ENCODE results near the gene TPM2. TPM values are rescaled to one million over a fixed set of nuclear protein-coding genes. Genes with fewer than 3 reads are reported as not detected.
A peak's percentile ranks its signal among the peaks of the same experiment; 100 is the strongest.

The TPM2 gene
- total and polyA plus RNA-seq, 7 donors = 6,047 to 16,334 (median 9,199) TPM

- TF ChIP-seq CTCF (IDR thresholded peaks at IDR 0.05) = no peak
- peaks cover 30 to 100% of the 10 kb centered on the region in 2 donors for H3K36me3 ChIP-seq (ENCODE audit: insufficient read depth in 1 of 2, low read depth in 1 of 2)
- no peak overlapping the region for H3K27ac ChIP-seq
- H3K4me1 ChIP-seq = no peaks in the 10 kb centered on the region
- H3K27me3 ChIP-seq (ENCODE audit: insufficient read depth in 3 of 3, low read length in 2 of 3) = no peaks in the 10 kb centered on the region
- H3K9me3 ChIP-seq = no peaks in the 10 kb centered on the region
- ATAC-seq (no peak), DNase-seq (no peak)
- intact Hi-C loops (cut with DNase I) = loop anchor here in 1 of 2 donors (10.0 kb wide), 1 partner anchor 299 kb away; no protein-coding TSS in a partner anchor
- no peak overlapping the region for H3K4me3 ChIP-seq
- 91 to 94% (median 92%) methylated on average over 24 to 26 of the region's 26 CpGs for WGBS, 3 donors
Observed at GRCh38 chr9:35703906-35704672, 14.4 kb upstream of the TPM2 start.

DNA sequence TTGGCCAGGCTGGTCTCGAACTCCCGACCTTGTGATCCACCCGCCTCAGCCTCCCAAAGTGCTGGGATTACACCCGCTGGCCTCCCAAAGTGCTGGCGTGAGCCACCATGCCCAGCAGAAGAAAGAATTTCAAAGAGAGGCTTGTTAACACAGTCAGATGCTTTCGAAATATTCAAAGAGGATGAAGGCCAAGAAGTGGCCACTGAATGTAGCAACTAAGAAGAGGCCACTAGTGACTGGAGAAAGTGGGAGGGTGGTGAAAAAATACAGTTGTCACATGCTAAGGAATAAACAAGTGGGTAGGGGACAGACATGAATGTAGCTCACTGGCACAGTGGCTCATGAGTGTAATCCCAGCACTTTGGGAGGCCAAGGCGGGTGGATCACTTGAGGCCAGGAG lies 13.0 kb upstream of the TPM2 start:
- intact Hi-C loops (cut with DNase I) = loop anchor here in 1 of 2 donors (10.0 kb wide), 1 partner anchor 298 kb away; no protein-coding TSS in a partner anchor
- no peak for TF ChIP-seq CTCF (IDR thresholded peaks at IDR 0.05)
- H3K36me3 ChIP-seq (ENCODE audit: insufficient read depth in 1 of 2, low read depth in 1 of 2) = peaks cover 36 to 100% of the 10 kb centered on the region in 2 donors
- no peaks in the 10 kb centered on the region for H3K27me3 ChIP-seq (ENCODE audit: insufficient read depth in 3 of 3, low read length in 2 of 3)
- H3K9me3 ChIP-seq = no peaks in the 10 kb centered on the region
- no peak for ATAC-seq
- whole genome bisulfite sequencing, 3 donors = 93 to 99% (median 96%) methylated on average over 7 of the region's 7 CpGs
- H3K27ac ChIP-seq = no peak overlapping the region
- H3K4me3 ChIP-seq = no peak overlapping the region
- DNase-seq = peak in 1 of 2 donors; percentile 4
- H3K4me1 ChIP-seq = no peaks in the 10 kb centered on the region

DNA sequence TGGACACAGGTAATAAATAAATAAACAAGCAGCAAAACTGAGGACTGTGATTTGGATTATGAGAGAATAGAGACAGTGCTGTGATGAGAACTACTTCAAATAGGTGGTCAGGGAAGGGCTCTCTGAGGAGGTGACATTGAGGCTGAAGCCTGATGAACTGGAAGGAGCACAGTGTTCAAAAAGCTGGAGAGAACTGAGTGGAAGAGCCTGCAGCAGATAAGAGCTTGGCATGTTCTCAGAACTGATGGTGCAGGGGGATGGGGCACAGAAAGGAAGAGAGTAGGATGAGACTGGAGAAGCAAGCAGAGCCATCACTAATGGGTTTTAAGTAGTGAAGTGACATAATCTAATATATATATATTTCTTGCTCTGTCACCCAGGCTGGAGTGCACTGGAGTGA lies 11.2 kb upstream of the TPM2 start:
- H3K36me3 ChIP-seq (ENCODE audit: insufficient read depth in 1 of 2, low read depth in 1 of 2) = peaks cover 26 to 100% of the 10 kb centered on the region in 2 donors
- no peak for TF ChIP-seq CTCF (IDR thresholded peaks at IDR 0.05)
- H3K27me3 ChIP-seq (ENCODE audit: insufficient read depth in 3 of 3, low read length in 2 of 3) = no peaks in the 10 kb centered on the region
- no peaks in the 10 kb centered on the region for H3K9me3 ChIP-seq
- DNase-seq = no peak
- H3K4me3 ChIP-seq = no peak overlapping the region
- peaks cover 3% of the 10 kb centered on the region for H3K4me1 ChIP-seq
- intact Hi-C loops (cut with DNase I) = loop anchor here in 1 of 2 donors (10.0 kb wide), 1 partner anchor 296 kb away; no protein-coding TSS in a partner anchor
- no peak overlapping the region for H3K27ac ChIP-seq
- no peak for ATAC-seq

- H3K4me1 ChIP-seq = peaks cover 8% of the 10 kb centered on the region
- no peak overlapping the region for H3K27ac ChIP-seq
- no peaks in the 10 kb centered on the region for H3K27me3 ChIP-seq (ENCODE audit: insufficient read depth in 3 of 3, low read length in 2 of 3)
- H3K4me3 ChIP-seq = no peak overlapping the region
- no peak for TF ChIP-seq CTCF (IDR thresholded peaks at IDR 0.05)
- WGBS, 3 donors = 87 to 92% (median 90%) methylated on average over 11 of the region's 11 CpGs
- ATAC-seq (no peak), DNase-seq (peak in 1 of 2 donors; percentile 24)
- intact Hi-C loops (cut with DNase I) = loop anchor here in 1 of 2 donors (10.0 kb wide), 1 partner anchor 295 kb away; no protein-coding TSS in a partner anchor
- H3K9me3 ChIP-seq = no peaks in the 10 kb centered on the region
- H3K36me3 ChIP-seq (ENCODE audit: insufficient read depth in 1 of 2, low read depth in 1 of 2) = peaks cover 26 to 95% of the 10 kb centered on the region in 2 donors
Observed at GRCh38 chr9:35700031-35700430, 10.3 kb upstream of the TPM2 start.

All from psoas muscle (tissue), 8 donors.